OCI-LY7 (cell line): ENCODE measurements around the gene ZSCAN9.

Experiments used
- CTCF ChIP-seq: fragments of 200-600 bp; sonication (generic); conservative IDR thresholded peaks from 2 replicates; pipeline ENCODE4 v1.5.1; 2014; ENCODE audit warnings: mild to moderate bottlenecking, antibody characterized with exemption, low read length, moderate library complexity, mixed read lengths
- EZH2phosphoT487 ChIP-seq: fragments of 200-600 bp; sonication (generic); IDR thresholded peaks from 2 replicates; pipeline ENCODE4 v1.6.1; 2018; ENCODE audit warnings: low read depth, borderline replicate concordance, mild to moderate bottlenecking, mixed run types, antibody characterized with exemption, low read length, moderate library complexity, mixed read lengths

GRCh38 chr6:28188111-28188979 is 36.7 kb upstream of the ZSCAN9 start:
- TF ChIP-seq CTCF: no peak
- no peak for TF ChIP-seq EZH2phosphoT487
